Stimulated activated CD4-positive, alpha-beta T cell treated with anti-CD3 and anti-CD28 coated beads, TNF-alpha, amount 100 ng/mL, for 1 hour (primary cell): Measurements from ENCODE around the gene SLCO3A1.
"Not testable (repeated sequence)": the region's sequence is repeated elsewhere in the genome, so short reads cannot be mapped to it uniquely, and the experiment has no call there.

ENCODE experiments used
- DNase-seq, 3 donors: peaks; one replicate each; pipeline ENCODE4 v3.0.0-alpha.2; 2020; ENCODE audit warnings: low read depth in 3 of 3, low spot score in 1 of 3

The SLCO3A1 gene

GRCh38 chr15:92196342-92196741, 342.8 kb downstream of the SLCO3A1 start:
- no peak for DNase-seq

- no peak for DNase-seq
Observed at GRCh38 chr15:92197746-92198145, 344.2 kb downstream of the SLCO3A1 start.

GRCh38 chr15:92200891-92201290, 347.4 kb downstream of the SLCO3A1 start:
- no peak for DNase-seq

GRCh38 chr15:92205255-92205739, 351.8 kb downstream of the SLCO3A1 start:
- DNase-seq: no peak

GRCh38 chr15:92207601-92208000, 354.1 kb downstream of the SLCO3A1 start:
- DNase-seq: not testable (repeated sequence)
